Stimulated activated CD8-positive, alpha-beta memory T cell treated with anti-CD3 and anti-CD28 coated beads, Interleukin-12 subunit alpha, Interleukin-12 subunit beta, amount 100 ng/mL, for 4 hours (primary cell): ENCODE data around the gene ANKFN1.

Experiments
- DNase-seq: peaks from one replicate; pipeline ENCODE4 v3.0.0-alpha.2; 2020; ENCODE audit warnings: low read depth

Gene ANKFN1

DNA sequence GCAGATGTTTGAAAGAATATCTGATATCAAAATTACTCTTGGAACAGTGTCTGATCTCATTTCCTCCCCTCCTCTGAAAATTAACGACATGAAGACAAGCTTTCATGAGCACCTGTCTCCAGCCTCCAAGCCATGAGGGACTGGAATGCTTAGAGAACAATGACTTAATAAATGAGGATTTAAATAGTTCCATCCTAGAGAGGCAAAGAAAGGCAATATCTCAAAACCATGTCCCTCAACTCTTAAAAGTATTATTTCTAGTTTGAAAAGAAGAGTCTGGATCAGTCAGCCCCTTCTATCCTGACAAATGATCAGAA, 137.5 kb downstream of the ANKFN1 start:
- DNase-seq, result no peak

DNA sequence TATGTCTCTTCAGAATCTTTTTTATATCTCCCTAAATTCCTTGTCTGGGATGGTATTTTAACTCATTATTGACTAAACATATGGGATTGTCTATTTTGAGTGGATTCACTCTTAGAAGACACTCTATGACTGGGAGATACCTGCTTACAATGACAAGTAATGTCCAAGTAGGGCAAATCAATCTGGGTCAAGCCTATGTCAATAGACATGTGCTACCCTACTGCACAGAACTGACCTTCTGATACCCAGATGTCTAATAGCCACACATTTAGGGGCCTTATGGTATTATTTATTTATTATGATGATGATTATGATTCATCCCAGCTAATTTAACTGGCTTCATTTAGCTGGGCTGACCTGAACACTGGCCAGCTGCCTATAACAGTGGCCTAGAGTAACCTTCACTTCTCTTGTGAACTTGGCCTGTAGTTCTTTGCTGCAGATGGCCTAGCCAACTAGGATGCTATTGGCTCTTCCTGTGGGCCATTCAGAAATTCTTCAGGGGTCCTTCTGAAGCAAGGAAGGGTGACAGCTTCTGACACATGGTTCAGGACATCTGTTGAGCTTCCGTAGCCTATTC, 138.0 kb downstream of the ANKFN1 start:
- DNase-seq, result no peak

DNA sequence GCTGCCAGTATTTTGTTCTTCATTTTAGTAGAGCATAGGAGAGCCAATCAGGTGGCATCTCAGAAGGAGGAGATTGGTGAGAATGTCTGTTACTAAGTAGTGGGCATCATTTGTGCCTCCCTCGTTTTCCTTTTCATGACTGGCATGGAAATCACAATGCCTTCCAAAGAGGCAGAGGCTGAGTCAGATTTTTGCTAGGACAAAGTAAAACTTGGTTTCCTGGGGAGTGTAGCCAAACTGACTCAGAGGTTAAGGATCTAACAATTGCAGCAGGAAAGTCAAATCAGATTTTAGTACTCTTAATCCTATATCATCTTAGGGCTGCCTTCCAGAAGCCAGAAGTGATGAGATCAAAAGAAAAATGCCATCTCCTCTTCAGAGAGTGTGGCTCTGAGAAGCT, 138.7 kb downstream of the ANKFN1 start:
- no peak for DNase-seq

DNA sequence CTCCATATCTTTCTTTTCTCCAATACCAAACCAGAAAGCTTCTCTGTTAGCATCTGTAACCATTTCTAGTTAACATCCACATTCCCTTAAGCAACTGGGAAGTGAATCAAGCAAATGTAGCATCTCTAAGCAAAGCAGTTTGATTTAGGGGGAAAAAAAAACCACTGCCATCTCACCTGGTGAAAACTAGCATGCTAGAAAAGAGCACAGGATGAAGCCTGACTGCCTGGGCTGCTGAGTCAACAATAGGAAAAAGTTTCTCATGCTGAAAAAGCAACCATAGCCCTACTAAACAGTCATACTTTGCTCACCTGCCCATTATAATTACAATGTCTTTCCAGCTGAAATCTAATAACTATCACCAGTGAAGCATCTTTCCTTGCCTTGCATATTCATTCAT, 139.3 kb downstream of the ANKFN1 start:
- no peak for DNase-seq

DNA sequence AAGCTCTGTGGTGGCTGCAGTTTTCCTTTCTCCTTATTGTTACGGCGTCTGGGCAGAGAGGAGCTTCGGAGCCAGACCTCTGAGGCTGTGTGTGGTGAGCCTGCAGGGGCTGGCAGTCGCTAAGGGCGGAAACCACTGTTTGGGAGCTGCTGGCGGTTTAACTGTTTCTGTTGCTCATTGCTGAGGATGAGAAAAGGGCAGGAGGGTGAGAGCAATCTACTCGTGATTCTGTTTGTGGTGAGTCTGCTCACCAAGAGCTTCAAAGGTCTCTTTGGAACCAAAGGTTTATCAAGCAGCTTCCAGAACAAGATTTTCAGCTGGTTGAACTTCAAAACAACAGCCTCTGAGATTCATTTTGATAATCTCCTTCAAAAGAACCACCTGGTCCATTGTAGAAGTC, 143.9 kb downstream of the ANKFN1 start:
- DNase-seq, result no peak

DNA sequence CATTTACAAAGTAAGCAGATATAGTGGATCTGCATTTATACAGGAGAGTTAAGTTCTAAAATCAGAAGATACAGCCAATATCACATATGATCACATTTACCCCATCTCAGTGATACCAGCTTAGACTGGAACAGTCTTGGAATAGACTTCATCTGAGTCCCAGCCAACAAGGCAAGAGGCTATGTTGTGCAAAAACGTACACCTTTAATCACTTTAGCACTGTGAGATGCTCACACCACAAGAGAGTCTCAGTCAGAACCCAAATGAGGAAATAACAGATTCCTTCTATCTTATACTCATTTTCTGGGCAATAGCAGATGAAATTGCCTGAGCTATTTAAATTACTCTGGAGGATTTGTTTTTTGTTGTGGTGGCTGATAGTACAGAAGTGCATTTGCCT, 145.6 kb downstream of the ANKFN1 start:
- no peak for DNase-seq

DNA sequence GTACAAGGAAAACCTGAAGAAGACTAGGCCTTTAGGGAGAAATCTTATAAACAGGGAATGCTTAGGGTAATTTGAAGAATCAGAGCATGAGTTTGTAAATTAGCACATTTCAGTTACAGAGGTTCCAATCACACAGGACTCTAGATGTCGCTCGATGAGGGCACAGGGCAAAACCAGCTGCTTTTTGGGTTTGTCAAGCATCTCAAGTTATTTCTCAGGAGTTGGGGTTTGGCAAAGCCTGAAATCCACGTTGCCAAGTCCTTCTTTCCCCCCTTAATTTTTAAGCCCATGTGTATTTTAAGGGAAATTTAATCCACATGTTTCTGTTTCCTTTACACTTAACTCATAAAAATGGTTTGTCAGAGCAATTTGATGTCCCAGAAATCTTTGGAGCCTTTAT, 146.9 kb downstream of the ANKFN1 start:
- no peak for DNase-seq

DNA sequence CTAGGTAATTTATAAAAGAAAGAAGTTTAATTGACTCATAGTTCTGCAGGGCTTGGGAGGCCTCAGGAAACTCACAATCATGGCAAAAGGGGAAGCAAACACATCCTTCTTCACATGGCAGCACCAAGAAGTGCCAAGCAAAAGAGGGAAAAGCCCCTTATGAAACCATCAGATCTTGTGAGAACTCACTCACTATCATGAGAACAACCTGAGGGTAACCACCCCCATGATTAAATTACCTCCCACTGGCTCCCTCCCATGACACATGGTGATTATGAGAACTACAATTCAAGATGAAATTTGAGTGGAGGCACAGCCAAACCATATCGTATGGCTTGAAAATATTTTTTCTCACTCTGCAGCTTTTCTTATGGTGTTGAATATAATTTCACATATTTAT, 151.7 kb downstream of the ANKFN1 start:
- no peak for DNase-seq

DNA sequence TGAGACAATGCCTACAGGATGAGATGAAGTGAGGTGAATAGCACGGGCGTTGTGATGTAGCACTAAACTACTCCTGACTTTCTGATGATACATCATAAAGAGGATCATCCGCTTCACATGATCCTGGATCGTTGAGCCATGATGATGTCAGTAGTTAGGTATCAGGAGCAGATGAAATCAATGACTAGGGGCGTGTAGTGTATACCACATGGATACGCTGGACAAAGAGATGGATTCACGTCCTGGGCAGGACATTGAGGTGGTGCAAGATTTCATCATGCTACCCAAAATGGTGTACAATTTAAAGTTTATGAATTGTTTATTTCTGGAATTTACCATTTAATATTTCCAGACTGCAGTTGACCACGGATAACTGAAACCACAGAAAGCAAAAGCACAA, 156.6 kb downstream of the ANKFN1 start:
- no peak for DNase-seq

DNA sequence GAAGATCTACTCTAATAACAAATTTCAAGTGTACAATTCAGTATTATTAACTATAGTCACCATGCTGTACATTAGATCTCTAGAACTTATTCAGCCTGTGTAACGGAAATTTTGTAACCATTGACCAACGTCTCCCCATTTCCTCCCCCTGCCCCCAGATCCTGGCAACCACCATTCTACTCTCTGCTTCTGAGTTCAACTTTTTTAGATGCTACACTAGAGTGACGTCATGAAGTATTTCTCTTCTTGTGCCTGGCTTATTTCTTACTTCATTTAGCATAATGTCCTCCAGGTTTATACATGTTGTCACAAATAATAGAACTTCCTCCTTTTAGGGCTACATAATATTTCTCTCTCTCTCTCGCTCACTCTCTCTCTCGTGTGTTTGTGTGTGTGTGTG, 157.5 kb downstream of the ANKFN1 start:
- no peak for DNase-seq

DNA sequence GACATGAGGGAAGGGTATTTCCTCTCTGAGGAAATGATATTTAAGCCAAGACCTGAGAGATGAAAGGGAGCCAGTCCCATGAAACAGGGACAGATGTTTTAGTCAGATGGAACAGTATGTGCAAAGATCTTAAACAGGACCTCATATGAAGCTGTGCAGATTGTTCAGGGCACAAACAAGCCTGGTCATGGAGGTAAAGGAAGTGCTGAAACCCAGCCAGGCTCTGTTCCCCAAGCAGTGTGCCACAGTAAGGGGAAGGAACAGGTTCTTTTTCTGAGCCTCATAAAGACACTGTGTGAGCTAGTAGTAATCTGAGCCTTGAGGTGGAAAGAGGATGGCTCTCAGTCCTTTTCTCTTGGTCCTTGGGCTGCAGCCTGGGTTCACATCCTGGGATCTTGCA, 159.9 kb downstream of the ANKFN1 start:
- no peak for DNase-seq

DNA sequence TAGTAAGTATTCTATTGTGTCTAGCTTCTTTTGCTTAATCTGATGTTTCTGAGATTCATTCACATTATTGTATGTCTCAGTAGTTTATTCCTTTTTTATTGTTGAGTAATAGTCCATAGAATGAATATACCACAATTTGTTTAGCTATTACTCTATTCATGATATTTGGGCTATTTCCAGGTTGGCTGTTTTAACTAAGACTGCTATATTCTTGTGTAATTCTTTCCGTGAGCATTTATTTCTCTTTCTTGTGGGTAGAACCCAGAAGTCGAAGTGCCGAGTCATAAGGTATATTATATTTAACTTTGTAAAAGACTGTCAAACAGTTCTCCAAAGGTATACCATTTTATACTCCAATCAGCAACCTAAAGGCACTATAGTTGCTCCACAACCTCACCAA, 160.8 kb downstream of the ANKFN1 start:
- no peak for DNase-seq

DNA sequence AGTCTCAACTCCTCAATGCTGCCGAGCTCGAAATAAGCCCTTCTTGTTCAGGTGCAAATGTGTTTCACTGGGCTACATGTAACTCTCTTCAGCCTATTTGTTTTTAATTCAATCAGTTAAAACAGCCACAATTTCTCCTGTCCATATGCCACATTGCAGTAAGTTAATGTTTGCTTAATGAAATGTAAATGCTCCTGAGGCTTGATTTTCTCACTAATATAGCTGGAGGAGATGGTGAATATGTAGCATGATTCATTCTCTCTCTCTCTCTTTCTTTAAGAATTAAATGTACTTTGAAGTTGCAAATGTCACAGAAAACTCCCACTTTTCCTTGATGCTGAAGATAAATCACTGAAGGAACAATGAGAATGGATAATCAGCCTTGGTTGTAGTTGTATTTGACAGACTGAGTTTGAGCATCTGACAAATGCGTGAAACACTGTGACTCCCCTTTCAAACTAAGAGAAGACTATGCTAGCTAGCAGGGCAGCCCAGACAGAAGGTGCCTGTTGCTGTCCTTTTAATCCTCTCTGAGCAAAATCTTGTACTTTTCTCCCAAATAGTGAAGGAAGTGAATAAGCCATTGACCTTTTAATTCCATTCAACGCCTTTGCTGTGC, 161.8 kb downstream of the ANKFN1 start:
- no peak for DNase-seq

DNA sequence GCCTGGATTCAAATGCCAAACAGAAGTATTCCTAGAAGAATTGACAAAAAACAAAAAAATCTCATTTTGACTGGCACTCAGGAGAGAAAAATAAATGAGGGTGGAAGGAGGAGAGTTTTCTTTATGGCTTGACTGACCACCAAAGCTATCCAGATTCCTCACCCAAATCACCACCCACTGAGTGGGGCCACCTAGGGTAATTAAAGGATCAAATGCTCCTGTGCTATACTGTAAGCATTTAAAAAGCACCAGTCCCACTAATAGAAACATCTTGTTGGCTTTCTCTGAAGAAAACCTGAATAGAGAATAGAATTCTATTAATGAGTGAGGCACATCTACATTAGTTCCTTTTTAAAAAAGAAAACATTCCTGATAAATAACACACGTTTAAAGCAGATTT, 163.3 kb downstream of the ANKFN1 start:
- no peak for DNase-seq

DNA sequence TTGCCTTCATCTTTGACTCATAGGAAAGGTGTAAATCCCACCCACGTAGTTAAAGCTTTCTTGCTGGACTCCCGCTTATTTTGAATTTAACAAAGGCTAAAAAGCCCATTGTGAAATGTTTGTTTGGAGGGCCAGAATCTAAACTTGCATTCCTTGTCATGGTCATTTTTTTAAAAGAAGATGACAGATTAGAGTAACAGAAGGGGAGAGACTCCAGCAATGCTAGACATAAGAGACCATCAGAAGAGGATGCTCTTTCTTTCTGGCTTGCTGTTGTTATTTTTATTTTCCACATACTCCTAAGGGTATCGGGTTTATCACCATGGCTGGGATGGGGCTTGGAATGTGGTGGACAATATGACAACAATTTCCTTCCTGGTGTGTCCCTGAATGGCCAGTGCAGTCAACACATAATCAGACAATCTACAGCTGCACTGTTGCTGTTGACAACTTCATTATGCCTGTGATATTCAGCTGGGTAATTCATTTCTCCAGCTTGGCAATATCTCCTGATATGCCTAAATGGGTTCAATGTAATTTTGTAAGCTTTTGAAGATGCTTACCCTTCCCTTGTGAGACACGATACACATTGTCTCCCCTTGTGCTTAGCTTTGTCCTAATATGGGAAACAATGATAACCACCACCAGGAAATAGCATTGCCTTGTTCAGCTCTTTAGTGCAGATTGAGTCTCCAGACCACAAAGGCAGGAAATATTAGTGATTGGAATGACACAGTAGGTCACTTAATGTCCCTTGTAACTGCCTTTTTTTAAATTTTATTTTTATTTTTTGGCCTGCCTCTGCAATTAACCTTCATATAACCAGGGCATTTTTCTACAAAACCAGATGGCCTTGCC, 164.3 kb downstream of the ANKFN1 start:
- no peak for DNase-seq

DNA sequence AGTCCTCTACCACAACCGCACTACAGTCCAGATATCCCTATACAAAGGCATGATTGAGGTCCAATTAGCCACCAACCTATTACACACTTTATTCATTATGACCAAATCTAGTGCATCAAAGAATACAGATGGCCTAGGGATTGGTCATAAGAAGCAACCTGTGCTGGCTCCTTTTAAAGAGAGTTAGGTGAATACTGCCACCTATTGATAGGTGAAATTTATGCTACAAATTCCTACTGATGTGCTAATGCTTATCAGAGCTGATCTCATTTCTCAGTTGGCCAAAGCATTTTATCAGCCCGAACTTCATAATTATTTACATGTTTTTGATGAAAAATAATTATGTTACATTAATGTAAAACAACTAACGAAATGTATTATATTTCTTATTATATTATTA, 166.3 kb downstream of the ANKFN1 start:
- DNase-seq, result no peak

DNA sequence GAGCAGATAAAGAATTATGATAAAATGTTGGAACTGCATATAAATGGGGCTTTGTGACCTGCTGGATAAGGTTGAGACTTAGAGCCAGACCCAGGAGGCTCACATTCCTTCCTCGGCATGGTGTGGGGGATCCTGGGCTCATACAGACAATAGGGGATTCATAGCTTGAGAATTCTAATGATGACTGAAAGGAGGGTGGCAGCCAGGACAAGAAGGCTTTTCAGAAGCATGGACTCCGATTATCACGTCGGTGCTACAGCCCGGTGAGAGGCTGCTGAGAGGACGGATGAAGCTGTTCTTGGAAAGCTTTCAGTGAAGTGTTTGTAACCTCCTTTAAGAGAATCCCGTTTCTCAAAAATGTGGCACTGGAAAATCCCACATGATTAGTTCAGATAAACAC, 167.2 kb downstream of the ANKFN1 start:
- no peak for DNase-seq

DNA sequence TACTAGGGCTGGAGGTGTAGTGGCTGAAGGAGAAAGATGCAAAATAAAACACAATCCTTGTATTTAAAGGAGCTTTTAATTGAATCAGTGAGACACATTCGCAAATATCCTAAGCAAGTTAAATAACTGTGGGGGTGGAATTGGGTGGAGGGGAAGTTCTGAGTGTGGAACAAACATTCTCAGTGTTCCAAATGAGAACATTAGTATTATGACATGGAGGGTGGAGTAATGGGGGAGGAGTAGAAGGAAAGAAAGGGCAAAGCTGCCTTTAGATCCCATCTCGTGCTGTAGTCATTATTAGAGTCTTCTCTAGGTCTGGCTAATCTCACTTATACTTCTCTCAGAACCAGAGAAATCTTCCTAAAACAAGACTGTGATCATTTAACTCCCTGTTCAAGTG, 169.7 kb downstream of the ANKFN1 start:
- no peak for DNase-seq

DNA sequence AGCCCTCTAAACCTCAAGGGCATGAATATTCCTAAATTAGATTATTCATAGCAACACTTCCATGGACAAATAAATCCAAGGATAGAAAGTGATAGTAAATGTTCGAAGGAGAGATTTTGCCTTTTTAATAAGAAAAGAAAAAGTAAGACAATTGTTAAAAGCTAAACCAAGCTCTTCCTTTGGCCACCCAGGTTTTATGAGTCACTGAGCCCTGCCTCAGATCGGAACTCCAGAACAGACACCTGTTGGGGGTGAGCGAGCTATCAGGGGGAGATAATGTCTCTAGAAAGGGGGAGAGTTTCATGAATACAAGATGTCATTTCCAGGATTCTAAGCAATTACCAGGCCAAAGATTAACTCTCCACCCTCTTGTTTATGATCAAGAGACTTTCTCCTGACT, 171.4 kb downstream of the ANKFN1 start:
- DNase-seq, result no peak

DNA sequence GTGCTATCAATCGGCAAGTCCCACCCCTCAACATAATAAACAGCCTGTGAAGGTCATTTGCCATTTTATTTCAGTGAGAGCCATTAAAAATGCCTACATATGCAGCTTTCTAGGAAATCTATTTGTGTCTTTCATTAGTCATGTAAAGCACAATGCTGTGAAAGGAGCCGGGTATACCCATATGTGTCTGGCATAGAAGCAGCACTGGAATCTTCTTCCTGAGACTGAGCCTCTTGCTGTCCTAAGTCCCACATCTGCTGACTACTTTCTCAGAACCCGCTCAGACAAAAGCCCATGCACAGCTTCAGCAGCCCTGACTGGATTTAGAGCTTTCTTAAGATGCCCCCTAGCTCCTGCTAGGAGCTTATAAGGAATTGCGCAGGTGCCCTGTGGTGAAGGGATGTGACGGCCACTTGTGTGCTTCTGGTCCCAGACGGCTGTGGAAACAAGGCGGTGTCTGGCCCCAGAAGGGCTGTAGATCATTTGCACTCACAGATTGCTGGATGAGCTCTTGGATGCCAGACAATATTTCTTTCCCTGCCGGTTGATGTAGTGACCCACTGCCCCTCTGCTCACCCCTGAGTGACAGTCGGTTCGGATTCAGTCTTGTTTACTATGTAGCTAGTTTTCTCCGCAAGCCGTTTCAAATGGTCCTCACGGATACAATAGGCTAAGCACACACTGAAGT, 172.2 kb downstream of the ANKFN1 start:
- DNase-seq, result no peak

DNA sequence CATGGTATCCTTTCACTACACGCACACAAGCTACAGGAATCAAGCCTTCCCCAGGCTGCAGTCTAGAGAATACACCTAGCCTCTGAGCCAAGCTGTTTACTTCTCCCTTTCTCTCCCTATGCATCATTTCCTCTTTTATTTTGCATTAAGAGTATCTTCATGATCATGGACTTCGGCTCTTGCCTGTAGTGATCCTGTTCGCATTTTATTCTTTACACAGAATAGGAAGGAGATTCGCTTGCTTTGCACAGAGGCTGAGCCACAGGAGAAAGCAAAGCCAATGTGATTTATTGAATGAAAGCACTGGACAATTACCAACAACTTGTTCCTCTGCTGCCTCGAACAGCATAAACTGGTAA, 172.7 kb downstream of the ANKFN1 start:
- no peak for DNase-seq

DNA sequence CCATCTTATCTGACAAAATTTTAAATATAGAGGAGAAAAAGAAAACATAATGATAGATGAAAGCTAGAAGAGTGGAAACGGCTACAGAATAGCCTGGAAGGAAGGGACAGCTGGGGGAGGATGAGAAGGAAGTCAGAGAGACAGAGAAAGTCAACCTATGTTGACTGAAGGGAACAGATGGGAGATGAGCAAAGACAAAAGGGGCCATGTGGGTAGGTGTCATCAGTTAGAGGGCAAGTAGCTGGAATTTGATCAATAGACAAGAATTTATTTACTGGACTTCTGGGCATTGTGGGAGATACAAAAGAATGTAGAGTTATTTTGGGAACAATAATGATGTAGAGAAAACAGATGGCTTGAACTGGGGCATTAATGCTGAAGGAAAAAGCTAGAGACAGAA, 194.4 kb downstream of the ANKFN1 start:
- DNase-seq, result no peak

DNA sequence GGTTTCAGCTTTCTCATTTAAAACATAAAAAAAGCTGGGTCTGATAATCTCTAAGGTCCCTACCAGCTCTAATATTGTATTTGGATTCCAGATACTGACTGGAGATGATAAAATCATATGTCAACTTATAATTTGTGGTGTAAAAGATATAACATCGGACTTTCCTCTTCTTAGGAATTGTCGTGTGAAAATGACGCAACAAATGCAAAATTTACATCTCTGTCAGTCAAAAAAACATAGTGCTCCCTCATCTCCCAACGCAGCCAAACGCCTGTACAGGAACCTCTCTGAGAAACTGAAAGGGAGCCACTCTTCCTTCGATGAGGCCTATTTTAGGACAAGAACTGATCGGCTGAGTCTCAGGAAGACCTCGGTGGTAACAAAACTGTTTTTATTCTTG, 197.3 kb downstream of the ANKFN1 start:
- no peak for DNase-seq
